Testis (tissue), 3 donors: ENCODE measurements around the gene NR3C1. TPM values are rescaled to one million over a fixed set of nuclear protein-coding genes. Genes with fewer than 3 reads are reported as not detected.

ENCODE experiments used
- DNase-seq: peaks from one replicate; pipeline ENCODE4 v3.0.0-alpha.2; 2019
- H3K27ac ChIP-seq, 2 donors: fragments of 200-600 bp; sonication (generic); one replicate each; pipeline ENCODE4 v1.5.1; 2019
- H3K27me3 ChIP-seq: fragments of 200-600 bp; sonication (generic); one replicate; pipeline ENCODE4 v1.5.1; 2019
- H3K36me3 ChIP-seq: fragments of 200-600 bp; sonication (generic); one replicate; pipeline ENCODE4 v1.5.1; 2017; ENCODE audit warnings: low read depth; ENCODE audit errors: missing control alignments
- H3K4me1 ChIP-seq: fragments of 200-600 bp; sonication (generic); one replicate; pipeline ENCODE4 v1.5.1; 2019
- H3K4me3 ChIP-seq, 2 donors: fragments of 200-600 bp; sonication (generic); one replicate each; pipeline ENCODE4 v1.5.1; 2017 to 2019
- H3K9me3 ChIP-seq: fragments of 200-600 bp; sonication (generic); one replicate; pipeline ENCODE4 v1.5.1; 2017
- CTCF ChIP-seq, 3 experiments: fragments of 450-650 bp in 2 of 3; fragments of 200-600 bp in 1 of 3; sonication (generic) in 1 of 3; IDR thresholded peaks; one replicate each; pipeline ENCODE4 v1.5.1; 2016 to 2019; ENCODE audit warnings: antibody characterized with exemption in 3 of 3, mild to moderate bottlenecking in 2 of 3, moderate library complexity in 1 of 3
- POLR2A ChIP-seq: fragments of 450-650 bp; IDR thresholded peaks from one replicate; pipeline ENCODE4 v1.6.1; 2017; ENCODE audit warnings: antibody characterized with exemption, mild to moderate bottlenecking, moderate library complexity
- WGBS, 2 donors: methylation state at CpG; one replicate each; pipeline ENCODE4 v1.1.5; 2018; 5-methylcytosine and 5-hydroxymethylcytosine counted together
- intact Hi-C: fragments of 100-400 bp; cut with DNase I; formaldehyde crosslinking; loops from one replicate; pipeline ENCODE4 v1.15.1; 2023; ENCODE audit warnings: low total_unique reads
- polyA plus RNA-seq: library from polyadenylated mRNA; stranded (reverse); fragments of 350-450 nt; fragmentation: Illumina TruSeq; extraction: RNeasy Lipid Tissue Mini Kit (QIAGEN cat#74804); gene quantifications from one replicate; pipeline ENCODE4 v1.2.3, GENCODE V29; 2014; ENCODE audit warnings: low read depth, low replicate concordance; ENCODE audit not compliant: insufficient read depth
- total RNA-seq, 2 donors: library from RNA; depleted of rRNA; stranded (reverse); fragments of >200 nt; gene quantifications; one replicate each; pipeline ENCODE4 v1.2.3, GENCODE V29; 2016

Gene NR3C1
- total and polyA plus RNA-seq, 3 donors from 2014 or later = 33.2 to 37.7 (median 34.3) TPM

- no peaks in the 10 kb centered on the region for H3K9me3 ChIP-seq
- H3K4me3 ChIP-seq = no peak overlapping the region
- DNase-seq = no peak
- no peaks in the 10 kb centered on the region for H3K36me3 ChIP-seq
- no peaks in the 10 kb centered on the region for H3K27me3 ChIP-seq
- intact Hi-C loops = no loop called here
- no peak overlapping the region for H3K27ac ChIP-seq
- peaks cover 9% of the 10 kb centered on the region for H3K4me1 ChIP-seq
- WGBS, 2 donors = 91 to 93% methylated on average over 2 of the region's 2 CpGs
- TF ChIP-seq POLR2A (no peak), CTCF (IDR thresholded peaks at IDR 0.05) (no peak)
Measured at GRCh38 chr5:143244990-143245389, 158.5 kb downstream of the NR3C1 start.

- DNase-seq = peak; percentile 60
- Histone ChIP-seq H3K27me3 (no peaks in the 10 kb centered on the region), H3K4me3 (no peak overlapping the region), H3K27ac (peak overlapping the region in 1 of 2 donors; percentile 41), H3K36me3 (no peaks in the 10 kb centered on the region), H3K4me1 (peaks cover 9% of the 10 kb centered on the region), H3K9me3 (no peaks in the 10 kb centered on the region)
- intact Hi-C loops = no loop called here
- 43 to 52% methylated on average over 16 of the region's 16 CpGs for WGBS, 2 donors
- TF ChIP-seq POLR2A = no peak
- TF ChIP-seq CTCF (IDR thresholded peaks at IDR 0.05) = no peak
Measured at GRCh38 chr5:143244000-143244736, 159.3 kb downstream of the NR3C1 start.

GRCh38 chr5:143243103-143243502 is 160.4 kb downstream of the NR3C1 start:
- Histone ChIP-seq H3K27ac (no peak overlapping the region), H3K4me3 (no peak overlapping the region), H3K9me3 (no peaks in the 10 kb centered on the region), H3K4me1 (peaks cover 9% of the 10 kb centered on the region), H3K36me3 (no peaks in the 10 kb centered on the region), H3K27me3 (no peaks in the 10 kb centered on the region)
- intact Hi-C loops = no loop called here
- WGBS, 2 donors = 71 to 82% methylated on average over 6 of the region's 6 CpGs
- DNase-seq = no peak
- TF ChIP-seq POLR2A (no peak), CTCF (IDR thresholded peaks at IDR 0.05) (no peak)

GRCh38 chr5:143241892-143242291 is 161.6 kb downstream of the NR3C1 start:
- Histone ChIP-seq H3K27me3 (no peaks in the 10 kb centered on the region), H3K4me1 (peaks cover 9% of the 10 kb centered on the region), H3K4me3 (no peak overlapping the region), H3K27ac (no peak overlapping the region), H3K9me3 (no peaks in the 10 kb centered on the region), H3K36me3 (no peaks in the 10 kb centered on the region)
- TF ChIP-seq POLR2A = no peak
- no peak for TF ChIP-seq CTCF (IDR thresholded peaks at IDR 0.05)
- 54 to 59% methylated on average over 1 of the region's 1 CpG for WGBS, 2 donors
- DNase-seq = no peak
- intact Hi-C loops = no loop called here
